Mesothelial cell of epicardium (in vitro differentiated cells): ENCODE results near the gene SERPINE1. TPM values are rescaled to one million over a fixed set of nuclear protein-coding genes. Genes with fewer than 3 reads are reported as not detected.
"Not testable (repeated sequence)": the region's sequence is repeated elsewhere in the genome, so short reads cannot be mapped to it uniquely, and the experiment has no call there.

Experiments used
- DNase-seq, 2 experiments: peaks; one replicate each; pipeline ENCODE4 v3.0.0; 2021; ENCODE audit warnings: low spot score in 2 of 2; ENCODE audit not compliant: unreplicated experiment in 2 of 2
- H3K27ac Mint-ChIP-seq: 2 replicates; pipeline ENCODE4 v1.8.0; 2021; ENCODE audit warnings: mixed read lengths
- H3K27me3 Mint-ChIP-seq: 2 replicates; pipeline ENCODE4 v1.8.0; 2021; ENCODE audit warnings: low read depth, mixed read lengths
- H3K36me3 Mint-ChIP-seq: 2 replicates; pipeline ENCODE4 v1.8.0; 2021; ENCODE audit warnings: mixed read lengths
- H3K4me1 Mint-ChIP-seq: 2 replicates; pipeline ENCODE4 v1.8.0; 2021; ENCODE audit warnings: mixed read lengths
- H3K4me3 Mint-ChIP-seq: 2 replicates; pipeline ENCODE4 v1.8.0; 2021; ENCODE audit warnings: mild to moderate bottlenecking, moderate library complexity, mixed read lengths
- H3K9me3 Mint-ChIP-seq: 2 replicates; pipeline ENCODE4 v1.8.0; 2021; ENCODE audit warnings: mixed read lengths
- total RNA-seq: library from RNA; stranded (reverse); gene quantifications from 3 replicates; pipeline ENCODE4 v1.2.1, GENCODE V29; 2021
- TF ChIP-seq, protein P1 (sequence below): fragments of 200-600 bp; sonication (generic); IDR thresholded peaks from one replicate; pipeline ENCODE4 v1.5.0; 2021; ENCODE audit warnings: antibody characterized with exemption; ENCODE audit not compliant: unreplicated experiment

Gene SERPINE1
- total RNA-seq, 1 donor from 2014 or later, result 11.4 TPM

DNA sequence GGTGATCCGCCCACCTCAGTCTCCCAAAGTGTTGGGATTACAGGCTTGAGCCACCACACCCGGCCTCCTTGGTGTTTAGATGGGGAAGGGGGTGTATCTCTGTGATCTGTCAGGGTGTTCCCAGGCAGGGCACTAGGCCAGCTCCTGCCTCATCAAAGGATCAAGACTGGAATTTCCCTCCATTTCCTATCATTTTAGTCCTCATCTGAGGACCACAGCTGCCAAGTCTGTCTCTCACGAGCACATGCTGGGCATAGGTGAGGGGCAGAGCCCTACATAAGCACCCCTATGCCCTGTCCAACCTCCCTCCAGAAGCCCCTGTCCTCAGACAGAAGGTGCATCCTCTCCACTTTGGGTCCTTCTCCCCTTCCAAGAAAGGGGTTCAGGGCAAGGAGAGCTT, 22.1 kb upstream of the SERPINE1 start:
- Mint-ChIP-seq H3K9me3 (no peaks in the 10 kb centered on the region), H3K36me3 (no peaks in the 10 kb centered on the region), H3K4me1 (peaks cover 11% of the 10 kb centered on the region), H3K4me3 (no peak overlapping the region), H3K27me3 (no peaks in the 10 kb centered on the region), H3K27ac (no peak overlapping the region)
- no peak for DNase-seq
- TF ChIP-seq, protein P1, sequence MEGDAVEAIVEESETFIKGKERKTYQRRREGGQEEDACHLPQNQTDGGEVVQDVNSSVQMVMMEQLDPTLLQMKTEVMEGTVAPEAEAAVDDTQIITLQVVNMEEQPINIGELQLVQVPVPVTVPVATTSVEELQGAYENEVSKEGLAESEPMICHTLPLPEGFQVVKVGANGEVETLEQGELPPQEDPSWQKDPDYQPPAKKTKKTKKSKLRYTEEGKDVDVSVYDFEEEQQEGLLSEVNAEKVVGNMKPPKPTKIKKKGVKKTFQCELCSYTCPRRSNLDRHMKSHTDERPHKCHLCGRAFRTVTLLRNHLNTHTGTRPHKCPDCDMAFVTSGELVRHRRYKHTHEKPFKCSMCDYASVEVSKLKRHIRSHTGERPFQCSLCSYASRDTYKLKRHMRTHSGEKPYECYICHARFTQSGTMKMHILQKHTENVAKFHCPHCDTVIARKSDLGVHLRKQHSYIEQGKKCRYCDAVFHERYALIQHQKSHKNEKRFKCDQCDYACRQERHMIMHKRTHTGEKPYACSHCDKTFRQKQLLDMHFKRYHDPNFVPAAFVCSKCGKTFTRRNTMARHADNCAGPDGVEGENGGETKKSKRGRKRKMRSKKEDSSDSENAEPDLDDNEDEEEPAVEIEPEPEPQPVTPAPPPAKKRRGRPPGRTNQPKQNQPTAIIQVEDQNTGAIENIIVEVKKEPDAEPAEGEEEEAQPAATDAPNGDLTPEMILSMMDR, result no peak

DNA sequence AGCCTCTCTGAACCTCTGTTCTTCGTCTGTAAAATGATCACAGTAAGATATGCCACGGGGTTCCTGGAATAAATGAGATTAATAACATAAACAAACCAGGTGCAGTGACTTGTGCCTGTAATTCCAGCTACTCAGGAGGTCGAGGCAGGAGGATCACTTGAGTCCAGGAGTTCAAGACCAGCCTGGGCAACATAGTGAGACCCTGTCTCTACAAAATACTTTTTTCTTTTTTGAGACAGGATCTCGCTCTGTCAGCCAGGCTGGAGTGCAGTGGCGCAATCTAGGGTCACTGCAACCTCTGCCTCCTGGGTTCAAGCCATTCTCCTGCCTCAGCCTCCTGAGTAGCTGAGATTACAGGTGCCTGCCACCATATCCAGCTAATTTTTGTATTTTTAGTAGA, 21.7 kb upstream of the SERPINE1 start:
- H3K27ac Mint-ChIP-seq, H3K4me1 Mint-ChIP-seq, H3K36me3 Mint-ChIP-seq, H3K4me3 Mint-ChIP-seq, H3K9me3 Mint-ChIP-seq, DNase-seq, H3K27me3 Mint-ChIP-seq: not testable (repeated sequence)

DNA sequence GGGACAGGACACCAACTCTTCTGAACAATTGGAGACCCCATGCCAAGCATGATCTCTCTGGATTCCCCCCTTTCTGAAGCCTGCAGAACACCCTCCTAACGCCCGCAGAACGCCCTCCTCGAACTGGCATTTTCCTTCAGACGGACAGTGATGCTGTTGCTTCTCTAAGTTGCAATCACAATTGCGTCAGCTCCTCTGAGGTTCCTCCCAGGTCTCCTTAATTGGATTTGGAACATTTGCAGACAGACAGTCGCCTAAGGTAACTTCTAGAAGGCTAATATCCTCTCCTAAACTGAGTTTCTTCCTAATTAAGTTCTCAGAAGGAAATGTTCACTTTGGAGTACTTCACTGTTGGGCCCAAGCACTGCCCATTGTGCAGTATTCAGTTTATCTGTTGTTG, 20.5 kb upstream of the SERPINE1 start:
- H3K4me1 Mint-ChIP-seq, result no peaks in the 10 kb centered on the region
- no peak overlapping the region for H3K27ac Mint-ChIP-seq
- H3K36me3 Mint-ChIP-seq, result no peaks in the 10 kb centered on the region
- H3K4me3 Mint-ChIP-seq, result no peak overlapping the region
- no peak for DNase-seq
- TF ChIP-seq, protein P1, result no peak
- H3K27me3 Mint-ChIP-seq, result no peaks in the 10 kb centered on the region
- H3K9me3 Mint-ChIP-seq, result no peaks in the 10 kb centered on the region

DNA sequence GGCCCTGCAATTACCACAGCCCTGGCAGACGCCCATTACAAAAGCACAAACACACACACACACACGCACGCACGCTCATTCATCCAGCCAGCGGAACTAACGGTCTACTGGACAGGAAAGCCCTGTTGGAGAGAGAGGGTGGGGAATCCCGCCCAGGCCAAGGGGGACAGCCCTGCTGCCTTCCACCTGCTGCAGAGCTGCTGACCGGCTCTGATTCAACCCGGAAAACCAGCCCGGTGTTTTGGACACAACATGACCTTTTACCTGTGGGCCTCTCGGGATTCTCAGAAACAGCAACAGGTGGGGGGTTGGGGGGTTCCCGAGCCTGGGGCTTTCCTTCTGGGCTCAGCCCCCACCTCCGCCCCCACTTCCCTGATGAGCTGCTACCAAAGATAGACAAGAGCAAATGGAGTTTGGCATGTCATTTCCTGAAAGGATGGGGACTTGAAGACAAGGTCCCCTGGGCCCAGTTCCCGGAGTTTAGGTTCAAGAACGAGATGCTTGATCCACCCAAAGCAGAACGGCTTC, 18.5 kb upstream of the SERPINE1 start:
- Mint-ChIP-seq H3K4me1 (no peaks in the 10 kb centered on the region), H3K9me3 (no peaks in the 10 kb centered on the region), H3K27me3 (no peaks in the 10 kb centered on the region), H3K27ac (no peak overlapping the region), H3K36me3 (no peaks in the 10 kb centered on the region), H3K4me3 (no peak overlapping the region)
- TF ChIP-seq, protein P1, result no peak
- DNase-seq, result no peak

DNA sequence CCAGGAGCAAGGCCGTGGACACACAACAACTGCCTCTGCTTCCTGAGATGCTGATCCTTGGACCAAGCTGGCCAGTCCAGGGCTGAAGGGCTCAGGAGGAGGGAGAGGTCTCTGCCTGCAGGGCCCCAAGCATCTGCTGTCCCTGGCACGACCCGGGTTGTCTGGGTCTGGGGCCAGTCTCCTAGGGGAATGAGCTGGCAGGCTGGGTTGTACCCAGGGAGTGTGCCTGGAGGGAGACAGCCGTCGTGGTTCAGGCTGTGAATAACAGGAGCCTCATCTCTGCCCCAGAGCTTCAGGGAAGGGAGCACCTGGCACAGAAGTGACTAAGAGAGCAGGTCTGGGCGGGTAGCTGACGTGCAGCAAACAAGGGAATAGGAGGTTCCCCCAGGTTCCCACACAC, 17.9 kb upstream of the SERPINE1 start:
- no peaks in the 10 kb centered on the region for H3K36me3 Mint-ChIP-seq
- no peaks in the 10 kb centered on the region for H3K4me1 Mint-ChIP-seq
- H3K27ac Mint-ChIP-seq, result no peak overlapping the region
- DNase-seq, result no peak
- no peaks in the 10 kb centered on the region for H3K27me3 Mint-ChIP-seq
- no peak overlapping the region for H3K4me3 Mint-ChIP-seq
- TF ChIP-seq, protein P1, result no peak
- H3K9me3 Mint-ChIP-seq, result no peaks in the 10 kb centered on the region

DNA sequence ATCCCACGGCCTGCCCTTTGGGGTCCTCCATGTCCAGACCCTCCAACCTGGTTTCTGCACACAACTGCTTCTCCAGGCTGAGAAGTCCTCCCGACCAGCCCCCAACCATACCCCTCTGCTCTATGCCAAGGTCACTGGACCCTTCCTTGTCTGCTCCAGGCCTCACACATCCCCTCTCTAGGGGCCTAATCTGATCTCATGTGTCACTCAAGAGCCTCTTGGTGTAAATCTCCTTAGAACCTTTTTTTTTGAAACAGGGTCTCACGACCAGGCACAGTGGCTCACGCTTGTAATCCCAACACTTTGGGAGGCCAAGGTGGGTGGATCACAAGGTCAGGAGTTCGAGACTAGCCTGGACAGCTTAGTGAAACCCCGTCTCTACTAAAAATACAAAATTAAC, 17.5 kb upstream of the SERPINE1 start:
- Mint-ChIP-seq H3K27ac (no peak overlapping the region), H3K9me3 (no peaks in the 10 kb centered on the region)

More for the DNA sequence above, 17.5 kb upstream of the SERPINE1 start:
- TF ChIP-seq, protein P1, result no peak
- no peak overlapping the region for H3K4me3 Mint-ChIP-seq
- no peaks in the 10 kb centered on the region for H3K36me3 Mint-ChIP-seq
- no peaks in the 10 kb centered on the region for H3K27me3 Mint-ChIP-seq
- H3K4me1 Mint-ChIP-seq, result no peaks in the 10 kb centered on the region
- DNase-seq, result no peak
